ENCODE results near the gene BABAM2. TPM values are rescaled to one million over a fixed set of nuclear protein-coding genes. Genes with fewer than 3 reads are reported as not detected.

The BABAM2 gene
- total and polyA plus RNA-seq, 9 of the 15 experiments (the other 6 are each of a cell fraction or from before 2014, with no cell fraction given), result 10.9 to 37.4 (median 25.6) TPM

- TF ChIP-seq THAP12 (CRISPR knock-in tag; IDR thresholded peaks at IDR 0.05), result no peak
- no peak for TF ChIP-seq MGA (IDR thresholded peaks at IDR 0.05)
Observed at GRCh38 chr2:27870724-27871123, 19.8 kb upstream of the BABAM2 start (continued).
